OCI-LY7 (cell line): ENCODE measurements around the gene HSP90AB1. TPM values are rescaled to one million over a fixed set of nuclear protein-coding genes. Genes with fewer than 3 reads are reported as not detected.

Experiments used
- BruUV-seq: library from RNA; stranded (reverse); fragments of 400-500 nt; replicated peaks from 2 replicates; lab custom pipeline; 2021; lab: Mats Ljungman, UMichigan
- CTCF ChIA-PET: fragments of 300-600 bp; sonication (Branson Sonifier 250); formaldehyde crosslinking; loops from one replicate; lab custom pipeline; 2022; ENCODE audit warnings: antibody characterized with exemption; ENCODE audit not compliant: unreplicated experiment; lab: Charles Lee
- POLR2A ChIA-PET: fragments of 300-600 bp; sonication (Branson Sonifier 250); formaldehyde crosslinking; loops from one replicate; lab custom pipeline; 2022; ENCODE audit warnings: antibody characterized with exemption; lab: Charles Lee
- DNase-seq: peaks from one replicate; pipeline ENCODE4 v3.0.0-alpha.2; 2015; ENCODE audit warnings: low spot score
- H2AFZ ChIP-seq: fragments of 200-600 bp; sonication (generic), shearing (Covaris generic); 2 replicates; pipeline ENCODE4 v1.6.1; 2014; ENCODE audit warnings: mild to moderate bottlenecking, antibody characterized with exemption, low read length, moderate library complexity
- H3K27ac ChIP-seq: fragments of 200-600 bp; sonication (generic); 2 replicates; pipeline ENCODE4 v1.5.1; 2014; ENCODE audit warnings: mixed run types, low read depth, mild to moderate bottlenecking, moderate library complexity, low read length, inconsistent platforms; ENCODE audit not compliant: poor library complexity, severe bottlenecking
- H3K36me3 ChIP-seq: fragments of 200-600 bp; sonication (generic); 2 replicates; pipeline ENCODE4 v1.6.1; 2014; ENCODE audit warnings: mild to moderate bottlenecking, antibody characterized with exemption, low read length, moderate library complexity, mixed read lengths; ENCODE audit not compliant: insufficient read depth
- H3K4me1 ChIP-seq: fragments of 200-600 bp; sonication (generic); 2 replicates; pipeline ENCODE4 v1.5.1; 2014; ENCODE audit warnings: mild to moderate bottlenecking, low read length; ENCODE audit not compliant: insufficient read depth, poor library complexity, severe bottlenecking
- H3K4me2 ChIP-seq: fragments of 200-600 bp; sonication (generic); 2 replicates; pipeline ENCODE4 v1.6.1; 2014; ENCODE audit warnings: mild to moderate bottlenecking, low read length
- H3K4me3 ChIP-seq: fragments of 200-600 bp; sonication (generic); 2 replicates; pipeline ENCODE4 v1.5.1; 2014; ENCODE audit warnings: mild to moderate bottlenecking, low read depth, low read length; ENCODE audit not compliant: poor library complexity, severe bottlenecking
- H3K79me2 ChIP-seq: fragments of 200-600 bp; sonication (generic); 2 replicates; pipeline ENCODE4 v1.6.1; 2016; ENCODE audit warnings: low read depth, mild to moderate bottlenecking, low read length, moderate library complexity, mixed read lengths; ENCODE audit not compliant: insufficient read depth
- H3K9me2 ChIP-seq: fragments of 200-600 bp; sonication (generic); 2 replicates; pipeline ENCODE4 v1.6.1; 2016; ENCODE audit warnings: mild to moderate bottlenecking, low read length, mixed read lengths; ENCODE audit not compliant: insufficient read depth
- H3K9me3 ChIP-seq: fragments of 200-600 bp; sonication (generic); 2 replicates; pipeline ENCODE4 v1.6.1; 2014; ENCODE audit warnings: mild to moderate bottlenecking, mixed run types, low read length, mixed read lengths
- H4K20me1 ChIP-seq: fragments of 200-600 bp; sonication (generic); 2 replicates; pipeline ENCODE4 v1.6.1; 2014; ENCODE audit warnings: mild to moderate bottlenecking, antibody characterized with exemption, low read length, moderate library complexity, mixed read lengths; ENCODE audit not compliant: insufficient read depth
- EZH2phosphoT487 ChIP-seq: fragments of 200-600 bp; sonication (generic); IDR thresholded peaks from 2 replicates; pipeline ENCODE4 v1.6.1; 2018; ENCODE audit warnings: low read depth, borderline replicate concordance, mild to moderate bottlenecking, mixed run types, antibody characterized with exemption, low read length, moderate library complexity, mixed read lengths
- intact Hi-C: fragments of 100-400 bp; cut with micrococcal nuclease; formaldehyde crosslinking; loops from one replicate; pipeline ENCODE4 v1.10.0; 2022; ENCODE audit not compliant: unreplicated experiment
- total RNA-seq, 2 experiments: library from RNA; depleted of rRNA in 1 of 2; stranded (reverse); fragments of >200 nt in 1 of 2; shearing (Covaris generic) in 1 of 2; gene quantifications; 2 replicates each; pipeline ENCODE4 v1.2.3, GENCODE V29; 2014 to 2022
- TF ChIP-seq, protein P1 (sequence below): fragments of 200-600 bp; sonication (generic); conservative IDR thresholded peaks from 2 replicates; pipeline ENCODE4 v1.5.1; 2014; ENCODE audit warnings: mild to moderate bottlenecking, antibody characterized with exemption, low read length, moderate library complexity, mixed read lengths

Gene HSP90AB1
- total RNA-seq, 2 experiments from 2014 or later: 911 to 1,282 TPM

DNA sequence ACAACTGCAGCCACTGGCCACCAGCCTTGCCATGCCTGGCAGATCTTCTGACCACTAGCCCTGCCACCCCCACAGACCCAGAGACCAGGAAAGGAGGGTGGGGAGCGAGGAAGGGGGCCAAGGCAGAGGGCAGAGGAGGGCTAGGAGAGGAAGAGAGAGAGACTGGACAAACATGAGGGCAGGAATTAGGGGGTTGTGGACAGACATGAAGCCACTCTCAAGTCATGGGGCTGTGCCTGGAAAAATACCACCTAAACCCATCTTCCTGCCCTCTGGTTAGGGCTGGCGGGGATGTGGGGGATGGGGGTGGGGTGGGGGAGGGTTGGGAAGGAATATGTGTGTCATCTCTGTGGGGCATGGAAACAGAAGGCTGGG is 25.0 kb upstream of the HSP90AB1 start:
- Histone ChIP-seq H3K9me2 (no peaks in the 10 kb centered on the region), H3K4me2 (peak overlapping the region; percentile 69), H3K36me3 (no peaks in the 10 kb centered on the region; the same call in 1 of the 2 replicates), H3K9me3 (no peaks in the 10 kb centered on the region), H4K20me1 (peaks cover 10% of the 10 kb centered on the region), H2AFZ (no peak overlapping the region), H3K79me2 (peaks cover 27% of the 10 kb centered on the region), H3K4me3 (no peak overlapping the region), H3K4me1 (peaks cover 79% of the 10 kb centered on the region), H3K27ac (no peak overlapping the region)
- no peak for DNase-seq
- intact Hi-C loops: loop anchor here (2.0 to 10.0 kb wide), 4 partner anchors 13 to 517 kb away; partner anchors contain the start of genes HSP90AB1 and VEGFA
- ChIA-PET POLR2A (interaction anchor here (0.6 kb wide), 3 partner anchors 29 to 793 kb away, joined by 3 to 6 read pairs (median 3); no protein-coding TSS in a partner anchor), CTCF (interaction anchor here (0.6 to 0.7 kb wide), 8 partner anchors 26 to 586 kb away, joined by 3 to 9 read pairs (median 4); no protein-coding TSS in a partner anchor)
- no TSS peak for BruUV-seq
- TF ChIP-seq, protein P1, sequence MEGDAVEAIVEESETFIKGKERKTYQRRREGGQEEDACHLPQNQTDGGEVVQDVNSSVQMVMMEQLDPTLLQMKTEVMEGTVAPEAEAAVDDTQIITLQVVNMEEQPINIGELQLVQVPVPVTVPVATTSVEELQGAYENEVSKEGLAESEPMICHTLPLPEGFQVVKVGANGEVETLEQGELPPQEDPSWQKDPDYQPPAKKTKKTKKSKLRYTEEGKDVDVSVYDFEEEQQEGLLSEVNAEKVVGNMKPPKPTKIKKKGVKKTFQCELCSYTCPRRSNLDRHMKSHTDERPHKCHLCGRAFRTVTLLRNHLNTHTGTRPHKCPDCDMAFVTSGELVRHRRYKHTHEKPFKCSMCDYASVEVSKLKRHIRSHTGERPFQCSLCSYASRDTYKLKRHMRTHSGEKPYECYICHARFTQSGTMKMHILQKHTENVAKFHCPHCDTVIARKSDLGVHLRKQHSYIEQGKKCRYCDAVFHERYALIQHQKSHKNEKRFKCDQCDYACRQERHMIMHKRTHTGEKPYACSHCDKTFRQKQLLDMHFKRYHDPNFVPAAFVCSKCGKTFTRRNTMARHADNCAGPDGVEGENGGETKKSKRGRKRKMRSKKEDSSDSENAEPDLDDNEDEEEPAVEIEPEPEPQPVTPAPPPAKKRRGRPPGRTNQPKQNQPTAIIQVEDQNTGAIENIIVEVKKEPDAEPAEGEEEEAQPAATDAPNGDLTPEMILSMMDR: no peak
- TF ChIP-seq EZH2phosphoT487: no peak

DNA sequence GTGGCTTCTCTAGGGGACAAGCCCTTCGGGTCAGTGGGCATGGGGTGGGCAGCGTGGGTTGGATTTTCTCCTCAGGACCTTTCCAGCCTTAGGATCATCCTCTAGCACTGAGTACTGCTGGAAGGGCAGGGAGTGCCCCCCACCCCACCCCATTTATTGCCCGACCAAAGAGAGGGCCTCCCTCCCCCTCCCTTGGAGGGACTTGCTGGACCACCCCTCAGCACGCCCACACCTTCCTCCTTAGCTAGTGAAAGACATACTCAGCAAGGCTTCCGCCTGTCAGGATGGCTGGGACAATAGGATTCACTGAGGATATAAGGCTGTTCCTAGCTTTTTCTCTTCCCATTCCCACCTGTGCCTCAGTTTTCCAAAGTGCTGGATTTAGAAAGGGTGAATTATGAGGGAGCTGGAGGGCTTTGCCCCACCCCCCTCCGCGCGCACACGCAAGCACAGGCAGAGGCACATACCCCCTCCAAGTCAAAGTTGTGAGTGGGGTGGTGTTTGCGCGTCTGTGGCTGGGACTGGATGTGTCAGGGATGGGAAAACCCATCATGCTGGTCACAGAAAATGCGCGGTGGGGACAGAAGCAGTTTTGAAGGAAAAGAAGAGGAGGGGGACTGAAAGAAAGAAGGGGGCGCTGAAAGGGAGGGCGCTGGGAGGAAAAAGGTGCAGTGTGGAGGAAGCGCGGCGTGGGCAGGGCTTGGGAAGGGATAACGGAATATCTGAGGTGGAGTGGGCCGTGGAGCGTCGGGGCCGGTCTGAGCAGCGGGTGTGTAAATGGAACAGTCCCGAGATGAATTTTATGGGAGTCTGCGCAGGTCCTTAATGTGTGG is 24.2 kb upstream of the HSP90AB1 start:
- no peaks in the 10 kb centered on the region for H3K9me2 ChIP-seq
- peaks cover 10% of the 10 kb centered on the region for H4K20me1 ChIP-seq
- ChIA-PET CTCF (interaction anchor here (1.0 kb wide), 1 partner anchor 23 kb away, joined by 3 read pairs; no protein-coding TSS in a partner anchor), POLR2A (interaction anchor here (0.6 to 3.9 kb wide), 3 partner anchors 12 to 1120 kb away, joined by 4 to 15 read pairs (median 4); no protein-coding TSS in a partner anchor)
- DNase-seq: no peak
- H3K36me3 ChIP-seq: peaks cover 5% of the 10 kb centered on the region; the same call in 1 of the 2 replicates
- H3K79me2 ChIP-seq: peaks cover 27% of the 10 kb centered on the region
- no peaks in the 10 kb centered on the region for H3K9me3 ChIP-seq
- BruUV-seq: no TSS peak
- peak overlapping the region; percentile 83 for H3K4me3 ChIP-seq
- H2AFZ ChIP-seq: peak overlapping the region; percentile 63
- peaks cover 72% of the 10 kb centered on the region for H3K4me1 ChIP-seq
- no peak for TF ChIP-seq EZH2phosphoT487
- TF ChIP-seq, protein P1: no peak
- peak overlapping the region; percentile 69 for H3K4me2 ChIP-seq
- intact Hi-C loops: loop anchor here (1.0 to 10.0 kb wide), 4 partner anchors 15 to 518 kb away; partner anchors contain the start of genes HSP90AB1 and VEGFA
- no peak overlapping the region for H3K27ac ChIP-seq
